NCI-H1930 (cell line): ENCODE results near the gene TUFT1.
"Not testable (repeated sequence)": the region's sequence is repeated elsewhere in the genome, so short reads cannot be mapped to it uniquely, and the experiment has no call there.

Experiments
- DNase-seq, 2 experiments: peaks; one replicate each; lab custom pipeline; 2025; lab: John Stamatoyannopoulos, UW

Gene TUFT1

GRCh38 chr1:151512801-151513625, 27.1 kb upstream of the TUFT1 start:
- no peak for DNase-seq

- DNase-seq: no peak
These were observed 26.4 kb upstream of the TUFT1 start for GRCh38 chr1:151513626-151514121.

- DNase-seq: no peak
These were observed 25.7 kb upstream of the TUFT1 start for GRCh38 chr1:151514366-151514765.

- no peak for DNase-seq
These were observed 24.8 kb upstream of the TUFT1 start for GRCh38 chr1:151515265-151515664.

- no peak for DNase-seq
These were observed 24.0 kb upstream of the TUFT1 start for GRCh38 chr1:151516031-151516511.

GRCh38 chr1:151518431-151518830, 21.7 kb upstream of the TUFT1 start:
- no peak for DNase-seq

GRCh38 chr1:151518936-151519335, 21.2 kb upstream of the TUFT1 start:
- DNase-seq: no peak

GRCh38 chr1:151519667-151520066, 20.4 kb upstream of the TUFT1 start:
- no peak for DNase-seq

GRCh38 chr1:151520359-151520758, 19.8 kb upstream of the TUFT1 start:
- DNase-seq: no peak

- DNase-seq: not testable (repeated sequence)
These were observed 17.7 kb upstream of the TUFT1 start for GRCh38 chr1:151522427-151522826.

- no peak for DNase-seq
These were observed 16.8 kb upstream of the TUFT1 start for GRCh38 chr1:151523326-151523725.

- DNase-seq: no peak
These were observed 15.4 kb upstream of the TUFT1 start for GRCh38 chr1:151524736-151525135.

- DNase-seq: no peak
These were observed 13.2 kb upstream of the TUFT1 start for GRCh38 chr1:151526735-151527525.

GRCh38 chr1:151529211-151529702, 10.9 kb upstream of the TUFT1 start:
- no peak for DNase-seq

GRCh38 chr1:151529781-151530180, 10.3 kb upstream of the TUFT1 start:
- no peak for DNase-seq

GRCh38 chr1:151530461-151530860, 9.6 kb upstream of the TUFT1 start:
- DNase-seq: no peak

- no peak for DNase-seq
These were observed 6.2 kb upstream of the TUFT1 start for GRCh38 chr1:151533870-151534269.

GRCh38 chr1:151534662-151535278, 5.3 kb upstream of the TUFT1 start:
- DNase-seq: peak; percentile 13 to 46

- DNase-seq: no peak
These were observed 4.5 kb upstream of the TUFT1 start for GRCh38 chr1:151535326-151536271.

- DNase-seq: no peak
These were observed 3.6 kb upstream of the TUFT1 start for GRCh38 chr1:151536499-151536898.

- DNase-seq: no peak
These were observed 3.0 kb upstream of the TUFT1 start for GRCh38 chr1:151537112-151537511.
